Testis (tissue), 3 donors: Measurements from ENCODE around the gene TRIM74. TPM values are rescaled to one million over a fixed set of nuclear protein-coding genes. Genes with fewer than 3 reads are reported as not detected.
"Not testable (repeated sequence)": the region's sequence is repeated elsewhere in the genome, so short reads cannot be mapped to it uniquely, and the experiment has no call there.

Experiments used
- DNase-seq: peaks from one replicate; pipeline ENCODE4 v3.0.0-alpha.2; 2019
- H3K27ac ChIP-seq, 2 donors: fragments of 200-600 bp; sonication (generic); one replicate each; pipeline ENCODE4 v1.5.1; 2019
- H3K27me3 ChIP-seq: fragments of 200-600 bp; sonication (generic); one replicate; pipeline ENCODE4 v1.5.1; 2019
- H3K36me3 ChIP-seq: fragments of 200-600 bp; sonication (generic); one replicate; pipeline ENCODE4 v1.5.1; 2017; ENCODE audit warnings: low read depth; ENCODE audit errors: missing control alignments
- H3K4me1 ChIP-seq: fragments of 200-600 bp; sonication (generic); one replicate; pipeline ENCODE4 v1.5.1; 2019
- H3K4me3 ChIP-seq, 2 donors: fragments of 200-600 bp; sonication (generic); one replicate each; pipeline ENCODE4 v1.5.1; 2017 to 2019
- H3K9me3 ChIP-seq: fragments of 200-600 bp; sonication (generic); one replicate; pipeline ENCODE4 v1.5.1; 2017
- CTCF ChIP-seq, 3 experiments: fragments of 450-650 bp in 2 of 3; fragments of 200-600 bp in 1 of 3; sonication (generic) in 1 of 3; IDR thresholded peaks; one replicate each; pipeline ENCODE4 v1.5.1; 2016 to 2019; ENCODE audit warnings: antibody characterized with exemption in 3 of 3, mild to moderate bottlenecking in 2 of 3, moderate library complexity in 1 of 3
- WGBS, 2 donors: methylation state at CpG; one replicate each; pipeline ENCODE4 v1.1.5; 2018; 5-methylcytosine and 5-hydroxymethylcytosine counted together
- intact Hi-C: fragments of 100-400 bp; cut with DNase I; formaldehyde crosslinking; loops from one replicate; pipeline ENCODE4 v1.15.1; 2023; ENCODE audit warnings: low total_unique reads
- polyA plus RNA-seq: library from polyadenylated mRNA; stranded (reverse); fragments of 350-450 nt; fragmentation: Illumina TruSeq; extraction: RNeasy Lipid Tissue Mini Kit (QIAGEN cat#74804); gene quantifications from one replicate; pipeline ENCODE4 v1.2.3, GENCODE V29; 2014; ENCODE audit warnings: low read depth, low replicate concordance; ENCODE audit not compliant: insufficient read depth
- small RNA-seq, 2 donors: library from RNA; depleted of rRNA; stranded (forward); fragments of <200 nt; gene quantifications; one replicate each; pipeline ENCODE3, GENCODE V24; 2016
- total RNA-seq, 2 donors: library from RNA; depleted of rRNA; stranded (reverse); fragments of >200 nt; gene quantifications; one replicate each; pipeline ENCODE4 v1.2.3, GENCODE V29; 2016

TRIM74 gene
- total and polyA plus RNA-seq, 3 donors from 2014 or later = 3.3 to 7.3 (median 6.5) TPM

DNA sequence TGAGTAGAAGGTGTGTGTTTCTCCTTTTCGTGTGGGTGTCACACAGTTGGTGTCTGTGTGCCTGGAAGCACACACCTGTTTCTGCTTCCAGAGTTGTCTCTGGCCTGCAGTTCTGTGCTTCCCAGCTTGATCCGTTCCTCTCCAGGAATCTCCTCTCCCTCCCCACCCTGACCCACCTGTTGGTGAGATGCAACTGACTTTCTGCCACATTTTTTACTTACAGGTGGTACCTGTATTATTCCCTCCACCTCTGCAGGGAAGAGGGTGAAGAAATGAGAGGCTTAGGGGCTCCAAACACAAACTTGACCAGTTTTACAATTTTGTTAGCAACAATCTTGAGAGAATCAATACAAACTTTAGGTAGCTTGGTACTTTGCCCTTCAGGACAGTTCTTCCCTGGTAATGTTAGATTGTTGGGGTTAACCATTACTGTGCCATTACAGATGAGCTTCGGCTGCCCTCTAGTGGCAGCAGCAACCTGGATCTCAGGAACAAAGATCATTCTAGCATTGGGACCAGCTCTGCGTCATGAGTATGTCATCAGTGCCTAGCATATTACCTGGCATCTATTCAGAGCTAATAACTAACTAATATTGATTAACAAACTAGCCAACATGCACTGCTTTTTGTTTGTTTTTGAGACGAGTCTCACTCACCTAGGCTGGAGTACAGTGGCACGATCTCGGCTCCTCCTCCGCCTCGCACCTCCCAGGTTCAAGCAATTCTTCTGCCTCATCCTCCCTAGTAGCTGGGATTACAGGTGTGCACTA lies 54.3 kb downstream of the TRIM74 start:
- H3K4me1 ChIP-seq, H3K4me3 ChIP-seq, H3K36me3 ChIP-seq, H3K27me3 ChIP-seq, H3K27ac ChIP-seq, intact Hi-C loops, H3K9me3 ChIP-seq: not testable (repeated sequence)
- 71 to 73% methylated on average over 9 of the region's 9 CpGs for WGBS, 2 donors
- DNase-seq = peak; percentile 66
- TF ChIP-seq CTCF (IDR thresholded peaks at IDR 0.05) = peak; percentile 29 to 58 (median 55)

DNA sequence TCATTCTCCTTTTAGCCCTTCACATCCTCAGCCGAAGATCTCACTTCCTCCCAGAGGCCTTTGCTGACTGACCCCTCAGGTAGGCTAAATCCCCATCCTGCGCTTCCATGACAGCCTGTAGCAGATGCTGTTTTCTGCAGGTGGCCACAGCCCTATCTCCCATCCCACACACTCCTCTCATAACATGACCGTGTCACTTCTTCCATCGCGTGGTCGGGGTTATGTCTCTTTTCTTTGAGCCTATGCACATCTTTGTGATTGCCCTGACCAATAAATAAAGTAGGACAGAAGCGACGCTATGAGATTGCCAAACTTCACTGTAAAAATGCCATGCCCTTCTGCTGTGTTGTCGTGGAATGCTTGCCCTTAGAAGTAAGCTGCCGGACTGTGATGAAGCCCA lies 55.5 kb downstream of the TRIM74 start:
- H3K27me3 ChIP-seq, H3K4me3 ChIP-seq, H3K9me3 ChIP-seq, H3K27ac ChIP-seq, intact Hi-C loops, H3K36me3 ChIP-seq, H3K4me1 ChIP-seq, DNase-seq: not testable (repeated sequence)
- WGBS, 2 donors = 78 to 87% methylated on average over 10 of the region's 10 CpGs

DNA sequence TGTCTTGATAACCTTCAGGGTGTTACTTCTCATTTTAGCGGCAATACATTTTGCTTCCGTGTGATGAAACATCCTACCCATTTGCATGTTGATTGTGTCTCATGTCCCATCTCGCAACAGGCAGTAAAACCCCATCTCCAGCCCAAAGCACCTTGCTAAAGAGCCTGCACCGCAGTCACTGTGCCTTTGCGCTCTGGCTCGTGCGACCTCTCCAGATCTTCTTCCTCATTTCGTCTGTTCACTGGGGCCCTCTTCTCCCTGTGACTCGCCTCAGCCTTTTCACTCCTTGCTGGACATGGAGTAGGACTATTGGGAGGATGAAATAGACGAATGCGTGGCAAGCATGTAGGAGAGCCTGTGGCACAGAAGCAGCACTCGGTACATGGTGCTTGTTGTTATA lies 57.9 kb downstream of the TRIM74 start:
- H3K4me3 ChIP-seq, intact Hi-C loops, H3K4me1 ChIP-seq, H3K27ac ChIP-seq, H3K27me3 ChIP-seq, H3K9me3 ChIP-seq, H3K36me3 ChIP-seq, DNase-seq: not testable (repeated sequence)
- 90 to 98% methylated on average over 9 to 10 of the region's 12 CpGs for WGBS, 2 donors

Small RNA genes lying within 50 kb of the gene (small RNA-seq; reads per million reads assigned to genes)
- gene RF00019 = 0 reads per million in 2 donors

Other genes with a start within 250 kb of the TRIM74 start
- gene TYW1B, start 141.3 kb downstream of the TRIM74 start, total RNA-seq = 10 to 100 TPM in 1 of 2 donors, 1 to 10 TPM in 1; 8.9 to 11.3 TPM
- gene TYW1B, start 141.3 kb downstream of the TRIM74 start, polyA plus RNA-seq = 10.5 TPM
- 10 to 100 TPM; 48.3 to 51.2 TPM for gene POM121, start 44.4 kb downstream of the TRIM74 start, total RNA-seq
- 49.7 TPM for gene POM121, start 44.4 kb downstream of the TRIM74 start, polyA plus RNA-seq
- 1 to 10 TPM; 1.4 to 8.6 TPM for gene SPDYE8, start 60.3 kb upstream of the TRIM74 start, total RNA-seq
- 3.8 TPM for gene SPDYE8, start 60.3 kb upstream of the TRIM74 start, polyA plus RNA-seq
- gene SPDYE11, start 88.4 kb upstream of the TRIM74 start, total RNA-seq = 1 to 10 TPM; 1.9 to 5.6 TPM
- gene SPDYE11, start 88.4 kb upstream of the TRIM74 start, polyA plus RNA-seq = 6.5 TPM
- gene SPDYE9, start 116.6 kb upstream of the TRIM74 start, total RNA-seq = 1 to 10 TPM; 1.9 to 7.3 TPM
- gene SPDYE9, start 116.6 kb upstream of the TRIM74 start, polyA plus RNA-seq = 3.7 TPM